HG03108 (cell line): Measurements from ENCODE around the gene AADACL4.

Experiments
- ATAC-seq: cut with Tn5 transposase; IDR thresholded peaks from one replicate; pipeline ENCODE4 v1.9.1; 2021; ENCODE audit warnings: moderate library complexity; ENCODE audit not compliant: unreplicated experiment

AADACL4 gene

DNA sequence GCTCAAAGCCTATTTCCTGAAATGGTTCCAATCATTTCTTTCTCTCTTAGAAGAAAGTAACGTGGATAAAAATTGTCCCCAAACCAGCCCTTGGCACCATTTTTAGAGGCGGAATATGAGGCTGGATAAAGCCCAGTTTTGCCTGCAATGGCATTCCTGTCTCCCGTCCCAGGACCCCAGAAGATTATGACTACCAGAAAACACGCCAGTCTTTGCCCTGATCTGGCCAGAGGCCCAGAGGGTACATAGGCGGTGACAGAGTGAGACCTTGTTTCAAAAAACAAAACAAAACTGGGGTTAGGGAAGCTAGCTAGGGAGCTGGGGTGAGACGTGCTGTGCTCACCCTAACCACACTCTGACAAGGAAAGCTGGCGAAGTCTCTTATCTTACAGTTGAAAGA lies at the start of gene AADACL4:
Gene AADACL4 (plus strand): TSS at position 301 of the 400 bp plus-strand sequence. CDS start 462 bp downstream, outside the sequence.
- ATAC-seq: no peak

- ATAC-seq: no peak
Observed at GRCh38 chr1:12594490-12594889, 49.4 kb upstream of the AADACL4 start.

DNA sequence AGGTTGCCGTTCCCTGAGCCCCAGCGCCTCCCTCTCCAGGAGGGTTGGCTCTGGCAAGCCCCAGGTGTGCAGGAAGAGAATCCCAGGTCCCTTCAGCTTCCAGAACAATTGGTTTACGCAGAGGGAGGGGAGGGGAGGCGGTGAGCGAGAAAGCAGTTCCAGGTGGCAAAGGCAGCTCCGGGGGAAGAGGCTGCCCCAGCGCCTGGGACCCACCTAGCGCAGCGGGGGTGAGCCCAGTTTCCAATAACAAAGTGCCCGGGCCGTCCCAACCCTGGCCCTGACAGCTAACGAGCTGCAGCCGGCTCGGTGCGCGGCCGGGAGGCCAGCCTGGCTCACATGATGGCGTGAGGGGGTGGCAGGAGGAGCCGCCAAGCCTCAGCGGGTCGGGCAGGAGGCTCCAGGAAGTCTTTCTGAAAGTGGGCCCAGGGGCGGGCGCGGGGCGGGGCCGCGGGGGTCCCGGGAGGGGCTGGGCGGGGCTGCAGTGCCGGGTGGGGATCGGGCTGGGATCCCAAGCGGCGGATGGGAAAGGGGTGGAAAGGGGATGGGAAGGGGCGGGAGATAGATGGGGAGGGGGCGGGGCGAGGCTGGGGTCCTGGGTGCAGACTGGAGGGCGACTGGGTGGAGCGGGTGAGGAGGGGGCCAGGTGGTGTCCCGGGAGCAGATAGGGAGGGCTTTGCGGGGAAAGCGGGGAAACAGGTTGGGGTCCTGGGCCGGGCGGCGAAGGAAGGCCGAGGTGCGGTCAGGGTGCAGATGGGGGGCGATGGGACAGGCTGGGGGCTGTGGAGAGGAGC lies 48.7 kb upstream of the AADACL4 start:
- ATAC-seq: no peak

GRCh38 chr1:12595757-12596006 lies 48.2 kb upstream of the AADACL4 start:
- ATAC-seq: no peak

- ATAC-seq: no peak
Observed at GRCh38 chr1:12596007-12596821, 47.7 kb upstream of the AADACL4 start.

DNA sequence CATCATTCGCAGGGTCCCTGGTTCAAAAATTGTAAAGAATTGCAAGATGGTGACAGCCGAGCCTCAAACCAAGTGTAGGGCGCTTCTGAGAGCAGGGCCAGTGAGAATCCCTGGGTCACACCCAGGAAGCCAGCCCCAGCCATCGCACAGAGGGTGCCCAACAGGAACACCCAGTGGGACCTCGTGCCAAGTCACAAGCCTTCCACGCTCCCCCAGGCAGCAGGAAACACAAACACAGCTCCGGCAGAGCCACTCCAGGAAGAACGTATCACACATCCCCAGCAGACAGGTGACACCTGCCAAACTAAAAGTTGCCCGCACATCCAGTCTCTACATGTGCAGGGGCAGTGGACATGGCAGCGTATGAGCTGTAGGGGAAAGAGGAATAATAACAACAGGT lies 46.1 kb upstream of the AADACL4 start:
- no peak for ATAC-seq

GRCh38 chr1:12598974-12599373 lies 44.9 kb upstream of the AADACL4 start:
- ATAC-seq: no peak

GRCh38 chr1:12599657-12600056 lies 44.2 kb upstream of the AADACL4 start:
- ATAC-seq: no peak

DNA sequence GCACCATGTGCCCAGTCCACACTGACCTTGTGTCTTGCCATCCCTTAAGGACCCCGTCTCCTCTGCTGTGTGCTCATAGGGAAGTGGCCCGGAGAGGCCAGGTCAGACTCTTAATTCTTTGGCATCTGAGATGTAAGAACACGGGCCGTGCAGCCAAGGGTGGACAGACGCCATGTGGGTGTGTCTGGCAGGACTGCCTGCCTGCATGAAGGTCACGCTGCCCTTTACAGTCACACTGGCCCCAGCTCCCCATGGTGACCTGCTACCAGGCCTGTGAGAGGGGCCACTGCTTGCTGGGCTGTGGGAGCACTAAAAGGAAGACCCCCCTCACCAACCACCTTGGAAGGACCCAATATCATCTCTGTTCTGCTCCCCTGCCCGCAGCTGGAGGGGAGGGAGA lies 43.5 kb upstream of the AADACL4 start:
- no peak for ATAC-seq

GRCh38 chr1:12600880-12601633 lies 42.8 kb upstream of the AADACL4 start:
- no peak for ATAC-seq

DNA sequence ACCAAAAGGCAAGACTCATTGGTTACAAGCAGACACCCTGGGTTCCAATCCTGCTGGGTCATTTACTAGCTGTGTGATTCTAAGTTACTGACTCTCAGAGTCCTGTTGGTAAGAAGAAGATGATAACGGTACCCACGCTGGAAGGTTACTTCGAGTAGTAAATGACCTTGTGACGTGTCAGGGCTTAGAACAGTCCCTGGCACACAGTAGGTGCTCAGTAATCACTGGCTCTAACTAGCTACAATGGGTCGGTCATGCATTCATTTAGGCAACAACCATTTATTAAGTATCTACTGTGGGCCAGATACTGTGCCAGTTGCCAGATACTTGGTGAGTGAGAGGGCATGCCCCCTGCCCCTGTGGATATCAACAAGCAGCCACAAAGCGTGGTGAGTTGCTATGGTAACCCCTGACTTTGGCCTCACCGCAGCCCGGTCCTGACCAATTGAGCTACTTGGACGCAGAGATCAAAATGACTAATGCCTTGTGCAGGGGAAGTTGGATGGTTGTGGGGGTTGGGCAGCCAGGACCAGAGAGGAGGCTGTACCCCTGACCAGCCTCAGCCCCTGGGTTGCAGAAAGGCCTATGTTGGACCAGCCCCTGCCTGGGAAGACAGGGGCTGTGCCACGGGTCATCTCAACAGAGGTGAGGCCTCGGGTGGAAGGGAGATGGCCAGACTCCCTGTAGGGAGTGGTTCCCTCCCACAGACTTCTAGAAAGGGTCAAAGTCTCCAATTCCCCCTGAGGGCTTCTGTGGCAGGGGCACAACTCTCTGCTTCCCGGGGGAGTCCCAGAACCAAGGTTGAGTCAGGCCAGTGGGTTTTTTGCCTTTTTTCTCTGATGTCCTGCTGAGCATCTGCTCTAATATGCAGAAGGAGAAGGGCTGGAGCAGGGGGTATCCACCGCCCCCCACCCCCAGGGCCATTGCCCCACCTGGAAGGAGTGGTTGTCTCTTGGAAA lies 41.9 kb upstream of the AADACL4 start:
- no peak for ATAC-seq

DNA sequence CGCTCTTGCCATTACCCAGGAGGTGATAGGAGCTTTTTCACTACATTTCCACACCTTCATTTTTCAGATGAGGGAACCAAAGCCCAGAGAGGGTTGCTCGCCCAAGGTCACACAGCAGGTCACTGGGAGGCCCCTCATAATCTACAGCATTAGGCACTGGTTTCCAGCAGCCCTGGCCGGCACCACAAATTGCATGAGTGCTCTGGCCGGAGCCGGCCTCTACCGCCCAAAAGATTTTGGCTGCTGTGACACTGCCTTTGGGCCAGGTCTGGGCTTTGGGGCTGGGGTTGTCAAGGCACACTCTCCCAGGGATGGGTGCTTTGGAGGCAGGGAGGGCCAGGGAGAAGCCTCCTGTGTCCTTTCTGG lies 41.2 kb upstream of the AADACL4 start:
- no peak for ATAC-seq

GRCh38 chr1:12603224-12603623 lies 40.7 kb upstream of the AADACL4 start:
- ATAC-seq: no peak

GRCh38 chr1:12604114-12604874 lies 39.6 kb upstream of the AADACL4 start:
- no peak for ATAC-seq

- no peak for ATAC-seq
Observed at GRCh38 chr1:12604986-12605385, 38.9 kb upstream of the AADACL4 start.

GRCh38 chr1:12607263-12607662 lies 36.6 kb upstream of the AADACL4 start:
- ATAC-seq: no peak

GRCh38 chr1:12608311-12608957 lies 35.5 kb upstream of the AADACL4 start:
- no peak for ATAC-seq

- no peak for ATAC-seq
Observed at GRCh38 chr1:12609469-12610003, 34.3 kb upstream of the AADACL4 start.

GRCh38 chr1:12610305-12610935 lies 33.5 kb upstream of the AADACL4 start:
- ATAC-seq: no peak
